HepG2 (cell line): ENCODE data around the gene RIOK3. TPM values are rescaled to one million over a fixed set of nuclear protein-coding genes. Genes with fewer than 3 reads are reported as not detected.

ENCODE experiments used
- CBFB ChIP-seq: sonication (generic); formaldehyde crosslinking; IDR thresholded peaks from 2 replicates; pipeline ENCODE4 v1.4.0; 2020; ENCODE audit warnings: missing genetic modification reagents
- GPN1 ChIP-seq: sonication (generic); formaldehyde crosslinking; IDR thresholded peaks from 2 replicates; pipeline ENCODE4 v1.5.1; 2020; ENCODE audit warnings: missing genetic modification reagents, borderline replicate concordance
- HNF4A ChIP-seq: sonication (generic); formaldehyde crosslinking; IDR thresholded peaks from 2 replicates; pipeline ENCODE4 v1.4.0; 2020; ENCODE audit warnings: missing genetic modification reagents
- KAT7 ChIP-seq: IDR thresholded peaks from 2 replicates; pipeline ENCODE4 v1.6.1; 2018; ENCODE audit warnings: borderline replicate concordance, missing compliant biosample characterization
- NFKBIZ ChIP-seq: IDR thresholded peaks from 2 replicates; pipeline ENCODE4 v1.6.1; 2018; ENCODE audit warnings: missing genetic modification reagents, missing compliant biosample characterization
- NR2F6 ChIP-seq, 2 experiments: IDR thresholded peaks; 2 replicates each; pipeline ENCODE4 v1.6.1; 2016; ENCODE audit warnings: antibody characterized with exemption in 1 of 2, mild to moderate bottlenecking in 1 of 2
- SRF ChIP-seq: IDR thresholded peaks from 2 replicates; pipeline ENCODE4 v1.6.1; 2011; ENCODE audit warnings: mild to moderate bottlenecking, low read depth, low read length, moderate library complexity
- TFDP2 ChIP-seq: sonication (generic); formaldehyde crosslinking; IDR thresholded peaks from 2 replicates; pipeline ENCODE4 v1.4.0; 2020; ENCODE audit warnings: missing genetic modification reagents
- ZC3H4 ChIP-seq: sonication (generic); formaldehyde crosslinking; IDR thresholded peaks from 2 replicates; pipeline ENCODE4 v1.4.0; 2020; ENCODE audit warnings: missing genetic modification reagents, borderline replicate concordance
- ZNF333 ChIP-seq: sonication (generic); formaldehyde crosslinking; IDR thresholded peaks from 2 replicates; pipeline ENCODE4 v1.4.0; 2020; ENCODE audit warnings: mild to moderate bottlenecking, missing genetic modification reagents, borderline replicate concordance
- ZNF589 ChIP-seq: sonication (generic); formaldehyde crosslinking; conservative IDR thresholded peaks from 2 replicates; pipeline ENCODE4 v1.8.0; 2022; ENCODE audit warnings: mild to moderate bottlenecking, moderate library complexity, missing genetic modification reagents
- polyA plus RNA-seq, 8 experiments: library from polyadenylated mRNA; depleted of rRNA in 3 of 8; stranded (reverse) in 7 of 8; unstranded in 1 of 8; fragments of >200 nt; fragmentation: Illumina TruSeq in 4 of 8; extraction: Trizol in 4 of 8; gene quantifications; 2 replicates each; pipeline versions ENCODE4 v1.2.1 to v1.2.3, GENCODE V29; 2011 to 2016; ENCODE audit warnings: low read depth in 4 of 8, missing spikeins in 1 of 8, mixed read lengths in 1 of 8; ENCODE audit not compliant: insufficient read depth in 1 of 8
- total RNA-seq, 5 experiments: library from RNA; depleted of rRNA; stranded (reverse); fragments of >200 nt; fragmentation: Illumina TruSeq; extraction: Trizol; gene quantifications; 2 replicates each; pipeline ENCODE4 v1.2.3, GENCODE V29; 2016; ENCODE audit warnings: low read depth in 1 of 5
- TF ChIP-seq, protein P1 (sequence below): sonication (generic); formaldehyde crosslinking; IDR thresholded peaks from 2 replicates; pipeline ENCODE4 v1.5.1; 2020; ENCODE audit warnings: missing genetic modification reagents, mild to moderate bottlenecking, borderline replicate concordance
- TF ChIP-seq, protein P2 (sequence below): sonication (generic); formaldehyde crosslinking; IDR thresholded peaks from 2 replicates; pipeline ENCODE4 v1.4.0; 2020; ENCODE audit warnings: missing genetic modification reagents
- TF ChIP-seq, protein P3 (sequence below): sonication (generic); formaldehyde crosslinking; IDR thresholded peaks from 2 replicates; pipeline ENCODE4 v1.9.0; 2021; ENCODE audit warnings: missing genetic modification reagents, mild to moderate bottlenecking, borderline replicate concordance
- TF ChIP-seq, protein P4 (sequence below): sonication (generic); formaldehyde crosslinking; IDR thresholded peaks from 2 replicates; pipeline ENCODE4 v1.4.0; 2020; ENCODE audit warnings: mild to moderate bottlenecking, missing genetic modification reagents

RIOK3 gene
- total and polyA plus RNA-seq, 2 of the 13 experiments (the other 11 are each of a cell fraction or from before 2014, with no cell fraction given): 26.7 to 36.0 TPM

DNA sequence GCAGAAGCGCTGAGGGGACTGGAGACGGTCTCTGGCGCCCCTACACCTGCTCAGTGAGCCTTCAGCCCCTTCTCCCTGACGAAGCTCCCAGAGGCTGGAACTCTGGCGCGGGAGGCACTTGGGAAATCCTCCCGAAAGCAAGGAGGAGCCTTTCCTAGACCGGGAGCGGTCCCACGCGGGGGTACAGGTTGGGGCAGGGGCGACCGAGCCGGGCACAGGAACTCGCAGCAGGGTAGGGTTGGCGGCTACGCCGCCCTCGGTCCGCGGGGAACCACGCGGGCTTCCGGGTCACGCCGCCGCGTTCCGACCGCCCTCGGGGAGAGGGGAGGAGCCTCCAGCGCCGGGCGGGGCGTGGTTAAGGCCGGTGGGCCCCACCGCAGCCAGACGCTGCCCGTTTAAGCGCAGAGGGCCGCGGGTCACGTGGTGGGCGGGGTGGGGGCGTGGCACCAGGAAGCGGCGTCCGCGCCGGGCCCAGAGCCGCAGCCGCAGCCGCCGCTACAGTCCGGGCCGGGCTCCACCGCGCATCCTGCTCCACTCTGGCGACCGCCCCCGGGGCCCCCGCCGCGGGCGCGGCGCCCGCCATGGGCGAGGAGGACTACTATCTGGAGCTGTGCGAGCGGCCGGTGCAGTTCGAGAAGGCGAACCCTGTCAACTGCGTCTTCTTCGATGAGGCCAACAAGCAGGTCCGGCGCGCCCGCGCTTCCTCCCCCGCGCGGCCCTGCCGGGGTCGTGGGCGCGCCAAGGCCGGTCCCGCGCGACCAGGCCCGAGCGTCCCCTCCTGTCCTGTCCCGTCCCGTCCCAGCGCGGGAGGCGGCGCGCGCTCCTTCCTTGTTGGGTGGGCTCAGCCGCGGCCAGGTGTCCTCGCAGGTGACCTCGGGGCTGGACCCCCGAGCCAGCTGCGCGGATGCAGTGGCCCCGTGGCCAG is 50.2 kb downstream of the RIOK3 start, which contains the start of gene RMC1 (continued):
- TF ChIP-seq, protein P1, sequence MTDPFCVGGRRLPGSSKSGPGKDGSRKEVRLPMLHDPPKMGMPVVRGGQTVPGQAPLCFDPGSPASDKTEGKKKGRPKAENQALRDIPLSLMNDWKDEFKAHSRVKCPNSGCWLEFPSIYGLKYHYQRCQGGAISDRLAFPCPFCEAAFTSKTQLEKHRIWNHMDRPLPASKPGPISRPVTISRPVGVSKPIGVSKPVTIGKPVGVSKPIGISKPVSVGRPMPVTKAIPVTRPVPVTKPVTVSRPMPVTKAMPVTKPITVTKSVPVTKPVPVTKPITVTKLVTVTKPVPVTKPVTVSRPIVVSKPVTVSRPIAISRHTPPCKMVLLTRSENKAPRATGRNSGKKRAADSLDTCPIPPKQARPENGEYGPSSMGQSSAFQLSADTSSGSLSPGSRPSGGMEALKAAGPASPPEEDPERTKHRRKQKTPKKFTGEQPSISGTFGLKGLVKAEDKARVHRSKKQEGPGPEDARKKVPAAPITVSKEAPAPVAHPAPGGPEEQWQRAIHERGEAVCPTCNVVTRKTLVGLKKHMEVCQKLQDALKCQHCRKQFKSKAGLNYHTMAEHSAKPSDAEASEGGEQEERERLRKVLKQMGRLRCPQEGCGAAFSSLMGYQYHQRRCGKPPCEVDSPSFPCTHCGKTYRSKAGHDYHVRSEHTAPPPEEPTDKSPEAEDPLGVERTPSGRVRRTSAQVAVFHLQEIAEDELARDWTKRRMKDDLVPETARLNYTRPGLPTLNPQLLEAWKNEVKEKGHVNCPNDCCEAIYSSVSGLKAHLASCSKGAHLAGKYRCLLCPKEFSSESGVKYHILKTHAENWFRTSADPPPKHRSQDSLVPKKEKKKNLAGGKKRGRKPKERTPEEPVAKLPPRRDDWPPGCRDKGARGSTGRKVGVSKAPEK (CRISPR knock-in tag): no peak
- TF ChIP-seq, protein P2, sequence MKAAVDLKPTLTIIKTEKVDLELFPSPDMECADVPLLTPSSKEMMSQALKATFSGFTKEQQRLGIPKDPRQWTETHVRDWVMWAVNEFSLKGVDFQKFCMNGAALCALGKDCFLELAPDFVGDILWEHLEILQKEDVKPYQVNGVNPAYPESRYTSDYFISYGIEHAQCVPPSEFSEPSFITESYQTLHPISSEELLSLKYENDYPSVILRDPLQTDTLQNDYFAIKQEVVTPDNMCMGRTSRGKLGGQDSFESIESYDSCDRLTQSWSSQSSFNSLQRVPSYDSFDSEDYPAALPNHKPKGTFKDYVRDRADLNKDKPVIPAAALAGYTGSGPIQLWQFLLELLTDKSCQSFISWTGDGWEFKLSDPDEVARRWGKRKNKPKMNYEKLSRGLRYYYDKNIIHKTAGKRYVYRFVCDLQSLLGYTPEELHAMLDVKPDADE (CRISPR knock-in tag): no peak
- TF ChIP-seq KAT7 (CRISPR knock-in tag) (peak; percentile 64; the same call in 1 of the 2 replicates), ZNF589 (peak; percentile 75; the same call in 1 of the 2 replicates), GPN1 (CRISPR knock-in tag) (peak; percentile 65; the same call in 1 of the 2 replicates), NR2F6 (IDR thresholded peaks at IDR 0.05) (no peak), NR2F6 (CRISPR knock-in tag; IDR thresholded peaks at IDR 0.05) (peak; percentile 20; the same call in 1 of the 2 replicates), NFKBIZ (CRISPR knock-in tag) (no peak), ZNF333 (no peak), SRF (no peak), ZC3H4 (no peak), TFDP2 (peak; percentile 54; the same call in 1 of the 2 replicates), CBFB (CRISPR knock-in tag) (no peak), HNF4A (CRISPR knock-in tag) (no peak)
- TF ChIP-seq, protein P3, sequence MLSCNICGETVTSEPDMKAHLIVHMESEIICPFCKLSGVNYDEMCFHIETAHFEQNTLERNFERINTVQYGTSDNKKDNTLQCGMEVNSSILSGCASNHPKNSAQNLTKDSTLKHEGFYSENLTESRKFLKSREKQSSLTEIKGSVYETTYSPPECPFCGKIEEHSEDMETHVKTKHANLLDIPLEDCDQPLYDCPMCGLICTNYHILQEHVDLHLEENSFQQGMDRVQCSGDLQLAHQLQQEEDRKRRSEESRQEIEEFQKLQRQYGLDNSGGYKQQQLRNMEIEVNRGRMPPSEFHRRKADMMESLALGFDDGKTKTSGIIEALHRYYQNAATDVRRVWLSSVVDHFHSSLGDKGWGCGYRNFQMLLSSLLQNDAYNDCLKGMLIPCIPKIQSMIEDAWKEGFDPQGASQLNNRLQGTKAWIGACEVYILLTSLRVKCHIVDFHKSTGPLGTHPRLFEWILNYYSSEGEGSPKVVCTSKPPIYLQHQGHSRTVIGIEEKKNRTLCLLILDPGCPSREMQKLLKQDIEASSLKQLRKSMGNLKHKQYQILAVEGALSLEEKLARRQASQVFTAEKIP (CRISPR knock-in tag): no peak
- TF ChIP-seq, protein P4, sequence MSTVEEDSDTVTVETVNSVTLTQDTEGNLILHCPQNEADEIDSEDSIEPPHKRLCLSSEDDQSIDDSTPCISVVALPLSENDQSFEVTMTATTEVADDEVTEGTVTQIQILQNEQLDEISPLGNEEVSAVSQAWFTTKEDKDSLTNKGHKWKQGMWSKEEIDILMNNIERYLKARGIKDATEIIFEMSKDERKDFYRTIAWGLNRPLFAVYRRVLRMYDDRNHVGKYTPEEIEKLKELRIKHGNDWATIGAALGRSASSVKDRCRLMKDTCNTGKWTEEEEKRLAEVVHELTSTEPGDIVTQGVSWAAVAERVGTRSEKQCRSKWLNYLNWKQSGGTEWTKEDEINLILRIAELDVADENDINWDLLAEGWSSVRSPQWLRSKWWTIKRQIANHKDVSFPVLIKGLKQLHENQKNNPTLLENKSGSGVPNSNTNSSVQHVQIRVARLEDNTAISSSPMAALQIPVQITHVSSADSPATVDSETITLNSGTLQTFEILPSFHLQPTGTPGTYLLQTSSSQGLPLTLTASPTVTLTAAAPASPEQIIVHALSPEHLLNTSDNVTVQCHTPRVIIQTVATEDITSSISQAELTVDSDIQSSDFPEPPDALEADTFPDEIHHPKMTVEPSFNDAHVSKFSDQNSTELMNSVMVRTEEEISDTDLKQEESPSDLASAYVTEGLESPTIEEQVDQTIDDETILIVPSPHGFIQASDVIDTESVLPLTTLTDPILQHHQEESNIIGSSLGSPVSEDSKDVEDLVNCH (CRISPR knock-in tag): no peak
